Osteoblast (primary cell): Measurements from ENCODE around the gene MAPKAPK3. TPM values are rescaled to one million over a fixed set of nuclear protein-coding genes. Genes with fewer than 3 reads are reported as not detected.
A peak's percentile ranks its signal among the peaks of the same experiment; 100 is the strongest.

Experiments used
- DNase-seq: peaks from one replicate; pipeline ENCODE4 v3.0.0; 2011; ENCODE audit warnings: low spot score, mixed read lengths; ENCODE audit not compliant: insufficient read length; ENCODE audit errors: missing footprints
- H2AFZ ChIP-seq: 2 replicates; pipeline ENCODE4 v1.6.0; 2011; ENCODE audit warnings: mild to moderate bottlenecking, low read length
- H3K27ac ChIP-seq: 2 replicates; pipeline ENCODE4 v1.5.1; 2011; ENCODE audit warnings: mild to moderate bottlenecking, low read depth, low read length, moderate library complexity
- H3K27me3 ChIP-seq: 2 replicates; pipeline ENCODE4 v1.6.0; 2012; ENCODE audit warnings: mild to moderate bottlenecking, control low read depth, inconsistent platforms, low read length, moderate library complexity; ENCODE audit not compliant: insufficient read depth
- H3K36me3 ChIP-seq: 2 replicates; pipeline ENCODE4 v1.5.1; 2011; ENCODE audit warnings: mild to moderate bottlenecking, low read length, control low read depth, moderate library complexity; ENCODE audit not compliant: insufficient read depth
- H3K4me1 ChIP-seq: 2 replicates; pipeline ENCODE4 v1.5.1; 2011; ENCODE audit warnings: mild to moderate bottlenecking, low read length, control low read depth, moderate library complexity; ENCODE audit not compliant: insufficient read depth
- H3K4me2 ChIP-seq: 2 replicates; pipeline ENCODE4 v1.6.0; 2011; ENCODE audit warnings: mild to moderate bottlenecking, low read length; ENCODE audit not compliant: insufficient read depth
- H3K4me3 ChIP-seq: fragments of 200-600 bp; sonication (generic); 3 replicates; pipeline ENCODE4 v1.5.1; 2012; ENCODE audit warnings: mild to moderate bottlenecking, low read length, inconsistent platforms; ENCODE audit not compliant: insufficient read depth
- H3K79me2 ChIP-seq: 2 replicates; pipeline ENCODE4 v1.6.0; 2012; ENCODE audit warnings: mild to moderate bottlenecking, low read length, control low read depth, inconsistent platforms; ENCODE audit not compliant: insufficient read depth
- H3K9me3 ChIP-seq: 2 replicates; pipeline ENCODE4 v1.5.1; 2011; ENCODE audit warnings: low read depth, low read length, control low read depth
- H4K20me1 ChIP-seq: 2 replicates; pipeline ENCODE4 v1.6.0; 2012; ENCODE audit warnings: mild to moderate bottlenecking, low read length, control low read depth; ENCODE audit not compliant: insufficient read depth
- CTCF ChIP-seq: IDR thresholded peaks from 2 replicates; pipeline ENCODE4 v1.5.1; 2011; ENCODE audit warnings: mild to moderate bottlenecking, low read depth, low read length, moderate library complexity; ENCODE audit errors: extremely low read depth
- total RNA-seq: library from RNA; depleted of rRNA; stranded (reverse); fragments of >200 nt; gene quantifications from 2 replicates; pipeline ENCODE4 v1.2.3, GENCODE V29; 2012

MAPKAPK3 gene
- total RNA-seq, 1 donor, result 56.5 TPM

GRCh38 chr3:50628601-50629000 lies 11.7 kb downstream of the MAPKAPK3 start:
- Histone ChIP-seq H3K4me1 (peaks cover 33% of the 10 kb centered on the region), H2AFZ (no peak overlapping the region), H3K4me3 (no peak overlapping the region), H3K9me3 (no peaks in the 10 kb centered on the region), H3K27me3 (no peaks in the 10 kb centered on the region), H4K20me1 (peaks cover 15% of the 10 kb centered on the region), H3K27ac (no peak overlapping the region), H3K4me2 (no peak overlapping the region), H3K79me2 (peaks cover 98% of the 10 kb centered on the region), H3K36me3 (no peaks in the 10 kb centered on the region)
- DNase-seq, result no peak
- no peak for TF ChIP-seq CTCF

- Histone ChIP-seq H3K9me3 (no peaks in the 10 kb centered on the region), H3K4me3 (no peak overlapping the region), H3K27me3 (no peaks in the 10 kb centered on the region), H3K4me1 (peaks cover 21% of the 10 kb centered on the region), H3K79me2 (peaks cover 94% of the 10 kb centered on the region), H3K36me3 (no peaks in the 10 kb centered on the region), H3K4me2 (no peak overlapping the region), H4K20me1 (peaks cover 15% of the 10 kb centered on the region), H3K27ac (no peak overlapping the region), H2AFZ (no peak overlapping the region)
- DNase-seq, result peak; percentile 34
- no peak for TF ChIP-seq CTCF
Measured at GRCh38 chr3:50630394-50630793, 13.4 kb downstream of the MAPKAPK3 start.

- Histone ChIP-seq H2AFZ (no peak overlapping the region), H3K36me3 (no peaks in the 10 kb centered on the region), H3K4me1 (peaks cover 21% of the 10 kb centered on the region), H4K20me1 (peaks cover 15% of the 10 kb centered on the region), H3K4me2 (no peak overlapping the region), H3K27ac (no peak overlapping the region), H3K9me3 (no peaks in the 10 kb centered on the region), H3K4me3 (no peak overlapping the region), H3K79me2 (peaks cover 92% of the 10 kb centered on the region), H3K27me3 (no peaks in the 10 kb centered on the region)
- TF ChIP-seq CTCF, result no peak
- no peak for DNase-seq
Measured at GRCh38 chr3:50630877-50631276, 13.9 kb downstream of the MAPKAPK3 start.

GRCh38 chr3:50632450-50632849 lies 15.5 kb downstream of the MAPKAPK3 start:
- Histone ChIP-seq H3K9me3 (no peaks in the 10 kb centered on the region), H3K27ac (no peak overlapping the region), H4K20me1 (peaks cover 14% of the 10 kb centered on the region), H3K4me3 (no peak overlapping the region), H3K4me1 (peaks cover 31% of the 10 kb centered on the region), H3K79me2 (peaks cover 92% of the 10 kb centered on the region), H2AFZ (no peak overlapping the region), H3K36me3 (no peaks in the 10 kb centered on the region), H3K27me3 (no peaks in the 10 kb centered on the region), H3K4me2 (no peak overlapping the region)
- no peak for TF ChIP-seq CTCF
- peak; percentile 58 for DNase-seq
